ENCODE results near the gene TM7SF3.

Gene TM7SF3

GRCh38 chr12:27025116-27025515 is 10.9 kb upstream of the TM7SF3 start:
- H4K8ac ChIP-seq (ENCODE audit: low read depth, low read length): no peak overlapping the region
- H3K23ac ChIP-seq (ENCODE audit: low read depth, low read length, poor library complexity): no peak overlapping the region
- no peak overlapping the region for H2BK15ac ChIP-seq (ENCODE audit: low read length)
- no CpG with 5 or more reads among the region's 1 CpG for WGBS, 2 donors (ENCODE audit: extremely low coverage in 2 of 2, insufficient read length in 2 of 2, insufficient replicate concordance in 1 of 2)
- no peak overlapping the region for H3K18ac ChIP-seq (ENCODE audit: low read length)
- no peak overlapping the region for H3K27ac ChIP-seq (replicated peaks; ENCODE audit: low read length)
- peaks cover 0 to 13% (median 0%) of the 10 kb centered on the region in 3 experiments for H3K27me3 ChIP-seq (ENCODE audit: control insufficient read depth in 3 of 3, insufficient read depth in 3 of 3, low read depth in 1 of 3, low read length in 3 of 3)
- no peak overlapping the region for H2BK5ac ChIP-seq (ENCODE audit: low read length)
- no peak overlapping the region for H2BK12ac ChIP-seq (ENCODE audit: low read length)
- H3K36me3 ChIP-seq (replicated peaks in 1 of 2; ENCODE audit: control insufficient read depth in 2 of 2, insufficient read depth in 2 of 2, low read length in 2 of 2): peaks cover 8 to 39% of the 10 kb centered on the region in 2 donors
- no peak overlapping the region for H3K4ac ChIP-seq (ENCODE audit: low read length)
- no peak for DNase-seq (ENCODE audit: low spot score)
- no peak overlapping the region for H3K4me3 ChIP-seq (ENCODE audit: low read length in 2 of 2)
- H3K79me1 ChIP-seq (ENCODE audit: low read depth, low read length): peaks cover 1% of the 10 kb centered on the region
- H3K9ac ChIP-seq (ENCODE audit: low read depth, low read length, poor library complexity): no peak overlapping the region
- no peak overlapping the region for H2AK5ac ChIP-seq (ENCODE audit: low read depth, low read length)
- H3K14ac ChIP-seq (ENCODE audit: low read length): no peak overlapping the region
- H2BK120ac ChIP-seq (ENCODE audit: low read depth, low read length): no peak overlapping the region
- H2AFZ ChIP-seq (ENCODE audit: low read length): no peak overlapping the region
- H3K4me1 ChIP-seq (ENCODE audit: control insufficient read depth in 2 of 2, insufficient read depth in 1 of 2, low read depth in 1 of 2, low read length in 2 of 2): peaks cover 2 to 3% of the 10 kb centered on the region in 2 donors
- no peak overlapping the region for H3K4me2 ChIP-seq (ENCODE audit: insufficient read depth, low read length, poor library complexity, severe bottlenecking)
- no peaks in the 10 kb centered on the region for H3K9me3 ChIP-seq (replicated peaks in 1 of 2; ENCODE audit: control insufficient read depth in 2 of 2, insufficient read depth in 1 of 2, low read depth in 1 of 2, low read length in 2 of 2)
- H4K91ac ChIP-seq (ENCODE audit: low read depth, low read length, poor library complexity): no peak overlapping the region

- no peak overlapping the region for H2BK120ac ChIP-seq (ENCODE audit: low read depth, low read length)
- H3K18ac ChIP-seq (ENCODE audit: low read length): no peak overlapping the region
- no peak for DNase-seq (ENCODE audit: low spot score)
- H2BK12ac ChIP-seq (ENCODE audit: low read length): no peak overlapping the region
- H3K36me3 ChIP-seq (replicated peaks in 1 of 2; ENCODE audit: control insufficient read depth in 2 of 2, insufficient read depth in 2 of 2, low read length in 2 of 2): peaks cover 6 to 31% of the 10 kb centered on the region in 2 donors
- H3K14ac ChIP-seq (ENCODE audit: low read length): no peak overlapping the region
- H4K91ac ChIP-seq (ENCODE audit: low read depth, low read length, poor library complexity): no peak overlapping the region
- H3K23ac ChIP-seq (ENCODE audit: low read depth, low read length, poor library complexity): no peak overlapping the region
- H2BK5ac ChIP-seq (ENCODE audit: low read length): no peak overlapping the region
- H3K4me3 ChIP-seq (ENCODE audit: low read length in 2 of 2): no peak overlapping the region
- H3K27me3 ChIP-seq (ENCODE audit: control insufficient read depth in 3 of 3, insufficient read depth in 3 of 3, low read depth in 1 of 3, low read length in 3 of 3): peaks cover 0 to 13% (median 0%) of the 10 kb centered on the region in 3 experiments
- H2AFZ ChIP-seq (ENCODE audit: low read length): no peak overlapping the region
- WGBS, 2 donors (ENCODE audit: extremely low coverage in 2 of 2, insufficient read length in 2 of 2, insufficient replicate concordance in 1 of 2): no CpG with 5 or more reads among the region's 1 CpG
- peaks cover 2 to 3% of the 10 kb centered on the region in 2 donors for H3K4me1 ChIP-seq (ENCODE audit: control insufficient read depth in 2 of 2, insufficient read depth in 1 of 2, low read depth in 1 of 2, low read length in 2 of 2)
- H2AK5ac ChIP-seq (ENCODE audit: low read depth, low read length): no peak overlapping the region
- no peak overlapping the region for H3K27ac ChIP-seq (replicated peaks; ENCODE audit: low read length)
- no peaks in the 10 kb centered on the region for H3K9me3 ChIP-seq (replicated peaks in 1 of 2; ENCODE audit: control insufficient read depth in 2 of 2, insufficient read depth in 1 of 2, low read depth in 1 of 2, low read length in 2 of 2)
- no peak overlapping the region for H2BK15ac ChIP-seq (ENCODE audit: low read length)
- H3K4ac ChIP-seq (ENCODE audit: low read length): no peak overlapping the region
- H3K4me2 ChIP-seq (ENCODE audit: insufficient read depth, low read length, poor library complexity, severe bottlenecking): no peak overlapping the region
- no peak overlapping the region for H3K9ac ChIP-seq (ENCODE audit: low read depth, low read length, poor library complexity)
- no peak overlapping the region for H4K8ac ChIP-seq (ENCODE audit: low read depth, low read length)
- peaks cover 1% of the 10 kb centered on the region for H3K79me1 ChIP-seq (ENCODE audit: low read depth, low read length)
Measured at GRCh38 chr12:27024291-27024690, 10.1 kb upstream of the TM7SF3 start.

- no peak overlapping the region for H4K8ac ChIP-seq (ENCODE audit: low read depth, low read length)
- no peak overlapping the region for H3K4me3 ChIP-seq (ENCODE audit: low read length in 2 of 2)
- H3K4me2 ChIP-seq (ENCODE audit: insufficient read depth, low read length, poor library complexity, severe bottlenecking): no peak overlapping the region
- H2BK15ac ChIP-seq (ENCODE audit: low read length): no peak overlapping the region
- H3K9ac ChIP-seq (ENCODE audit: low read depth, low read length, poor library complexity): no peak overlapping the region
- no peak overlapping the region for H3K27ac ChIP-seq (replicated peaks; ENCODE audit: low read length)
- H4K91ac ChIP-seq (ENCODE audit: low read depth, low read length, poor library complexity): no peak overlapping the region
- H2AK5ac ChIP-seq (ENCODE audit: low read depth, low read length): no peak overlapping the region
- H3K27me3 ChIP-seq (ENCODE audit: control insufficient read depth in 3 of 3, insufficient read depth in 3 of 3, low read depth in 1 of 3, low read length in 3 of 3): peaks cover 0 to 13% (median 0%) of the 10 kb centered on the region in 3 experiments
- H2BK120ac ChIP-seq (ENCODE audit: low read depth, low read length): no peak overlapping the region
- H3K18ac ChIP-seq (ENCODE audit: low read length): no peak overlapping the region
- H2BK5ac ChIP-seq (ENCODE audit: low read length): no peak overlapping the region
- H3K4ac ChIP-seq (ENCODE audit: low read length): no peak overlapping the region
- H2BK12ac ChIP-seq (ENCODE audit: low read length): no peak overlapping the region
- peaks cover 1% of the 10 kb centered on the region for H3K79me1 ChIP-seq (ENCODE audit: low read depth, low read length)
- no peak for DNase-seq (ENCODE audit: low spot score)
- H3K14ac ChIP-seq (ENCODE audit: low read length): no peak overlapping the region
- H3K23ac ChIP-seq (ENCODE audit: low read depth, low read length, poor library complexity): no peak overlapping the region
- H3K4me1 ChIP-seq (ENCODE audit: control insufficient read depth in 2 of 2, insufficient read depth in 1 of 2, low read depth in 1 of 2, low read length in 2 of 2): peaks cover 2 to 3% of the 10 kb centered on the region in 2 donors
- no peaks in the 10 kb centered on the region for H3K9me3 ChIP-seq (replicated peaks in 1 of 2; ENCODE audit: control insufficient read depth in 2 of 2, insufficient read depth in 1 of 2, low read depth in 1 of 2, low read length in 2 of 2)
- no peak overlapping the region for H2AFZ ChIP-seq (ENCODE audit: low read length)
- WGBS, 2 donors (ENCODE audit: extremely low coverage in 2 of 2, insufficient read length in 2 of 2, insufficient replicate concordance in 1 of 2): no CpG with 5 or more reads among the region's 2 CpGs
- H3K36me3 ChIP-seq (replicated peaks in 1 of 2; ENCODE audit: control insufficient read depth in 2 of 2, insufficient read depth in 2 of 2, low read length in 2 of 2): no peaks in the 10 kb centered on the region
Measured at GRCh38 chr12:27020761-27021160, 6.6 kb upstream of the TM7SF3 start.

- no peak overlapping the region for H4K91ac ChIP-seq (ENCODE audit: low read depth, low read length, poor library complexity)
- no peak overlapping the region for H3K14ac ChIP-seq (ENCODE audit: low read length)
- no peak overlapping the region for H2BK15ac ChIP-seq (ENCODE audit: low read length)
- H2BK12ac ChIP-seq (ENCODE audit: low read length): no peak overlapping the region
- H3K23ac ChIP-seq (ENCODE audit: low read depth, low read length, poor library complexity): no peak overlapping the region
- H3K4ac ChIP-seq (ENCODE audit: low read length): no peak overlapping the region
- DNase-seq (ENCODE audit: low spot score): no peak
- no peak overlapping the region for H2AK5ac ChIP-seq (ENCODE audit: low read depth, low read length)
- H4K8ac ChIP-seq (ENCODE audit: low read depth, low read length): no peak overlapping the region
- H3K36me3 ChIP-seq (replicated peaks in 1 of 2; ENCODE audit: control insufficient read depth in 2 of 2, insufficient read depth in 2 of 2, low read length in 2 of 2): no peaks in the 10 kb centered on the region
- H3K4me3 ChIP-seq (ENCODE audit: low read length in 2 of 2): no peak overlapping the region
- no peak overlapping the region for H3K4me2 ChIP-seq (ENCODE audit: insufficient read depth, low read length, poor library complexity, severe bottlenecking)
- H3K18ac ChIP-seq (ENCODE audit: low read length): no peak overlapping the region
- H2BK5ac ChIP-seq (ENCODE audit: low read length): no peak overlapping the region
- no peaks in the 10 kb centered on the region for H3K9me3 ChIP-seq (replicated peaks in 1 of 2; ENCODE audit: control insufficient read depth in 2 of 2, insufficient read depth in 1 of 2, low read depth in 1 of 2, low read length in 2 of 2)
- peaks cover 0 to 4% of the 10 kb centered on the region in 2 donors for H3K4me1 ChIP-seq (ENCODE audit: control insufficient read depth in 2 of 2, insufficient read depth in 1 of 2, low read depth in 1 of 2, low read length in 2 of 2)
- H3K27ac ChIP-seq (replicated peaks; ENCODE audit: low read length): no peak overlapping the region
- H3K27me3 ChIP-seq (ENCODE audit: control insufficient read depth in 3 of 3, insufficient read depth in 3 of 3, low read depth in 1 of 3, low read length in 3 of 3): peaks cover 0 to 13% (median 0%) of the 10 kb centered on the region in 3 experiments
- no peak overlapping the region for H2AFZ ChIP-seq (ENCODE audit: low read length)
- no peak overlapping the region for H3K9ac ChIP-seq (ENCODE audit: low read depth, low read length, poor library complexity)
- no peak overlapping the region for H2BK120ac ChIP-seq (ENCODE audit: low read depth, low read length)
- WGBS, 2 donors (ENCODE audit: extremely low coverage in 2 of 2, insufficient read length in 2 of 2, insufficient replicate concordance in 1 of 2): no CpG with 5 or more reads among the region's 1 CpG
- peaks cover 2% of the 10 kb centered on the region for H3K79me1 ChIP-seq (ENCODE audit: low read depth, low read length)
Measured at GRCh38 chr12:27018037-27018436, 3.9 kb upstream of the TM7SF3 start.
